Measurements from ENCODE around the gene AGO3.

DNA sequence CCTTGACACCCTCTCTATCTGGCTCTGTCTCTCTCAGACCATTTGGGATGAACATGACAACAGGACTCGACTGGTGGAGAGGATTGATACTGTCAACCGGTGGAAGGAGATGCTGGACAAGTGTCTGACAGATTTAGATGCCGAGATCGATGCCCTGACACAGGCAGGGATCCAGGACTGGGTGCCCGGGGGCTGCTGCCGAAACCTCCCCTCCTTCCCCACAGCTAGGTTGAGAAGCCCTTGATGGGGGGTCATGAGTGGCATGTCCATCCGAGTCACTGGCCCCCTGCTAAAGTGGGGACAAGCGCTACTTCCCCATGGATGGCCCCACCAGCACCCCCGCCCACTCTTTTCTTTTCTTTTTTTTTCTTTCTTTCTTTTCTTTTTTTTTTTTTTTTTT lies 154.2 kb downstream of the AGO3 start:
- TF ChIP-seq HDGF (IDR thresholded peaks at IDR 0.05; ENCODE audit: borderline replicate concordance) (no peak), LEF1 (IDR thresholded peaks at IDR 0.05; ENCODE audit: borderline replicate concordance) (no peak), TARDBP (IDR thresholded peaks at IDR 0.05) (no peak), ELF4 (IDR thresholded peaks at IDR 0.05) (no peak), BHLHE40 (IDR thresholded peaks at IDR 0.05; ENCODE audit: borderline replicate concordance) (no peak)
